Gastrocnemius medialis (tissue), 4 donors: ENCODE data around the gene NPHS2.

Experiments used
- POLR2A ChIP-seq, 2 donors: fragments of 450-650 bp; IDR thresholded peaks; one replicate each; pipeline ENCODE4 v1.6.1; 2017; ENCODE audit warnings: antibody characterized with exemption in 2 of 2, mild to moderate bottlenecking in 2 of 2, moderate library complexity in 2 of 2
- TF ChIP-seq, protein P1 (sequence below), 5 experiments: fragments of 450-650 bp in 3 of 5; fragments of 200-600 bp in 2 of 5; sonication (generic) in 2 of 5; IDR thresholded peaks in 4 of 5; conservative IDR thresholded peaks in 1 of 5; 1 replicate in 4 of 5; 2 replicates in 1 of 5; pipeline ENCODE4 v1.5.1; 2016 to 2019; ENCODE audit warnings: antibody characterized with exemption in 5 of 5, mild to moderate bottlenecking in 3 of 5, moderate library complexity in 3 of 5

DNA sequence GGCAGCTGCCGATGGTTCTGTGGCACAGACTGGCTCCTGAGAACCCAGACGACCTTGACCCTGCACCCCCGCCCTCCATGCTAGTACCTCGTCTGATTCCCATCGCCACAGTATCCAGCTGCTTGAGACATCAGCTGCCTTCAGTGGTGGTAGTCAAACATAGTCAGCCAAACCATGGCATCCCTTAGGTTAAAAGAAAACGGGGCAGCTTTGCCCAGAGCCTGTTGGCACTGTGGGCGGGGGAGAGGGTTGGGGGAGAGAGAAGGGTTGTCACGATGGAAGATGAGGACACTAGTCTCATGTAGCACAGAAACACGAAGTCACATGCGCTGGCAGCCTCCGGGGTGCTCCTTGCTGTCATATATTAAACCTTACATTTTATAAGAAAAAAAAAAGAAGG is 14.9 kb upstream of the NPHS2 start:
- TF ChIP-seq, protein P1, sequence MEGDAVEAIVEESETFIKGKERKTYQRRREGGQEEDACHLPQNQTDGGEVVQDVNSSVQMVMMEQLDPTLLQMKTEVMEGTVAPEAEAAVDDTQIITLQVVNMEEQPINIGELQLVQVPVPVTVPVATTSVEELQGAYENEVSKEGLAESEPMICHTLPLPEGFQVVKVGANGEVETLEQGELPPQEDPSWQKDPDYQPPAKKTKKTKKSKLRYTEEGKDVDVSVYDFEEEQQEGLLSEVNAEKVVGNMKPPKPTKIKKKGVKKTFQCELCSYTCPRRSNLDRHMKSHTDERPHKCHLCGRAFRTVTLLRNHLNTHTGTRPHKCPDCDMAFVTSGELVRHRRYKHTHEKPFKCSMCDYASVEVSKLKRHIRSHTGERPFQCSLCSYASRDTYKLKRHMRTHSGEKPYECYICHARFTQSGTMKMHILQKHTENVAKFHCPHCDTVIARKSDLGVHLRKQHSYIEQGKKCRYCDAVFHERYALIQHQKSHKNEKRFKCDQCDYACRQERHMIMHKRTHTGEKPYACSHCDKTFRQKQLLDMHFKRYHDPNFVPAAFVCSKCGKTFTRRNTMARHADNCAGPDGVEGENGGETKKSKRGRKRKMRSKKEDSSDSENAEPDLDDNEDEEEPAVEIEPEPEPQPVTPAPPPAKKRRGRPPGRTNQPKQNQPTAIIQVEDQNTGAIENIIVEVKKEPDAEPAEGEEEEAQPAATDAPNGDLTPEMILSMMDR (IDR thresholded peaks at IDR 0.05 in 4 of 5, conservative IDR thresholded peaks at IDR 0.05 in 1 of 5), result no peak
- no peak for TF ChIP-seq POLR2A (IDR thresholded peaks at IDR 0.05)
